Nephron (organoid): ENCODE measurements around the gene BCAS3.

Experiments used
- H3K27ac Mint-ChIP-seq, 3 experiments: 2 replicates each; pipeline ENCODE4 v1.8.0; 2020; ENCODE audit warnings: mixed read lengths in 3 of 3, mild to moderate bottlenecking in 2 of 3, moderate library complexity in 1 of 3
- H3K27me3 Mint-ChIP-seq: 2 replicates; pipeline ENCODE4 v1.8.0; 2021; ENCODE audit warnings: low read depth, mild to moderate bottlenecking, moderate library complexity, mixed read lengths
- H3K36me3 Mint-ChIP-seq: 2 replicates; pipeline ENCODE4 v1.8.0; 2020; ENCODE audit warnings: low read depth, mixed read lengths
- H3K4me1 Mint-ChIP-seq: 2 replicates; pipeline ENCODE4 v1.8.0; 2020; ENCODE audit warnings: mixed read lengths
- H3K4me3 Mint-ChIP-seq, 3 experiments: 2 replicates each; pipeline ENCODE4 v1.8.0; 2020; ENCODE audit warnings: mild to moderate bottlenecking in 3 of 3, mixed read lengths in 3 of 3, moderate library complexity in 2 of 3
- H3K9me3 Mint-ChIP-seq: 2 replicates; pipeline ENCODE4 v1.8.0; 2020; ENCODE audit warnings: mixed read lengths
- CTCF ChIP-seq, 3 experiments: fragments of 200-600 bp; sonication (generic); IDR thresholded peaks; one replicate each; pipeline ENCODE4 v1.5.0; 2021; ENCODE audit warnings: antibody characterized with exemption in 3 of 3; ENCODE audit not compliant: unreplicated experiment in 3 of 3

The BCAS3 gene

GRCh38 chr17:60904582-60904981 lies 226.9 kb downstream of the BCAS3 start:
- Mint-ChIP-seq H3K27ac (no peak overlapping the region), H3K27me3 (no peaks in the 10 kb centered on the region), H3K36me3 (no peaks in the 10 kb centered on the region), H3K4me1 (no peaks in the 10 kb centered on the region), H3K9me3 (no peaks in the 10 kb centered on the region), H3K4me3 (no peak overlapping the region)
- no peak for TF ChIP-seq CTCF (IDR thresholded peaks at IDR 0.05; ENCODE audit: unreplicated experiment in 3 of 3)

GRCh38 chr17:60905709-60906108 lies 228.1 kb downstream of the BCAS3 start:
- Mint-ChIP-seq H3K36me3 (no peaks in the 10 kb centered on the region), H3K27ac (no peak overlapping the region), H3K9me3 (no peaks in the 10 kb centered on the region), H3K4me1 (no peaks in the 10 kb centered on the region), H3K27me3 (no peaks in the 10 kb centered on the region), H3K4me3 (no peak overlapping the region)
- TF ChIP-seq CTCF (IDR thresholded peaks at IDR 0.05; ENCODE audit: unreplicated experiment in 3 of 3), result no peak

- H3K36me3 Mint-ChIP-seq, result peaks cover 3% of the 10 kb centered on the region
- H3K4me3 Mint-ChIP-seq, result no peak overlapping the region
- H3K4me1 Mint-ChIP-seq, result no peaks in the 10 kb centered on the region
- no peak for TF ChIP-seq CTCF (IDR thresholded peaks at IDR 0.05; ENCODE audit: unreplicated experiment in 3 of 3)
- no peaks in the 10 kb centered on the region for H3K27me3 Mint-ChIP-seq
- H3K9me3 Mint-ChIP-seq, result no peaks in the 10 kb centered on the region
- no peak overlapping the region for H3K27ac Mint-ChIP-seq
These were observed 230.7 kb downstream of the BCAS3 start for GRCh38 chr17:60908324-60908723.

- H3K27ac Mint-ChIP-seq, result no peak overlapping the region
- H3K36me3 Mint-ChIP-seq, result peaks cover 7% of the 10 kb centered on the region
- TF ChIP-seq CTCF (IDR thresholded peaks at IDR 0.05; ENCODE audit: unreplicated experiment in 3 of 3), result no peak
- H3K4me3 Mint-ChIP-seq, result no peak overlapping the region
- peaks cover 5% of the 10 kb centered on the region for H3K9me3 Mint-ChIP-seq
- no peaks in the 10 kb centered on the region for H3K27me3 Mint-ChIP-seq
- no peaks in the 10 kb centered on the region for H3K4me1 Mint-ChIP-seq
These were observed 231.8 kb downstream of the BCAS3 start for GRCh38 chr17:60909405-60909804.

- H3K9me3 Mint-ChIP-seq, result peaks cover 12% of the 10 kb centered on the region
- H3K36me3 Mint-ChIP-seq, result peaks cover 11% of the 10 kb centered on the region
- TF ChIP-seq CTCF (IDR thresholded peaks at IDR 0.05; ENCODE audit: unreplicated experiment in 3 of 3), result no peak
- no peak overlapping the region for H3K27ac Mint-ChIP-seq
- H3K4me1 Mint-ChIP-seq, result no peaks in the 10 kb centered on the region
- H3K4me3 Mint-ChIP-seq, result no peak overlapping the region
- no peaks in the 10 kb centered on the region for H3K27me3 Mint-ChIP-seq
These were observed 232.8 kb downstream of the BCAS3 start for GRCh38 chr17:60910415-60910814.

GRCh38 chr17:60914078-60914477 lies 236.4 kb downstream of the BCAS3 start:
- TF ChIP-seq CTCF (IDR thresholded peaks at IDR 0.05; ENCODE audit: unreplicated experiment in 3 of 3), result no peak
- no peak overlapping the region for H3K27ac Mint-ChIP-seq
- peaks cover 29% of the 10 kb centered on the region for H3K9me3 Mint-ChIP-seq
- no peaks in the 10 kb centered on the region for H3K4me1 Mint-ChIP-seq
- H3K27me3 Mint-ChIP-seq, result no peaks in the 10 kb centered on the region
- no peak overlapping the region for H3K4me3 Mint-ChIP-seq
- peaks cover 30% of the 10 kb centered on the region for H3K36me3 Mint-ChIP-seq
